GM08714 (cell line): ENCODE measurements around the gene GPD2.
A peak's percentile ranks its signal among the peaks of the same experiment; 100 is the strongest.

Experiments
- H3K4me3 ChIP-seq: fragments of 200-500 bp; sonication (Bioruptor generic); 2 replicates; pipeline ENCODE4 v1.5.1; 2014; ENCODE audit warnings: mild to moderate bottlenecking, low read length, inconsistent platforms
- ZNF274 ChIP-seq: IDR thresholded peaks from 2 replicates; pipeline ENCODE4 v1.6.1; 2012; ENCODE audit warnings: mild to moderate bottlenecking, low read depth, low read length

The GPD2 gene

GRCh38 chr2:156452971-156453370 lies 16.8 kb downstream of the GPD2 start:
- no peak for TF ChIP-seq ZNF274
- no peak overlapping the region for H3K4me3 ChIP-seq

DNA sequence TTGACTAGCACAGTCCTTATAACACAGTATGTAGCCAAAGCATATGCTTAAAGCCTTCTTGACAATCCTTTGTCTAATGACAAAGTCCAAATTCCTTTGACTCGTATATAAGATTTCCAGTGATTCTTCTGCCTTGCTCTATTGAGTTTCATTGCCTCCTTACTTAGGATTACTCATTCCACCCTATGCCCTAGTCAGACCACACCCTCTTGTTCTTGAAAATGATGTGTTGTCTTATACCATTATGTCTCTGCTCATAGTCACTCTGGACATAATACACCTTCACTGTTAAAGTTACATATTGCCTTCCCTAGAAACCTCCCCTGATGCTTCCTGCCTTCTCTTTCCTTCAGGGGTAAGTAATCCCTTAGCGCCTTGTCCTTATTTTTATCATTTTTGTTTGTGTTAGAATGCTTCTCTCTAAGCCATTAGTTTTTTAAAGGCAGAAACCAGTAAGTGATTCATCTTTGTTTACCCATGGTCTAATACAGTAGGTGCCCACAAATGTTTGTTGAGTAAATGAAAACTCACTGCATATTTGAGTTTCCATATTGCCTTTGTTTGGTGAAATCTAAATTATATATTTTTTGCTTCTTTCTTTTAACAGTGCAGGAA lies 19.3 kb downstream of the GPD2 start:
- no peak overlapping the region for H3K4me3 ChIP-seq
- TF ChIP-seq ZNF274: no peak

- H3K4me3 ChIP-seq: no peak overlapping the region; the same call in 1 of the 2 replicates
- TF ChIP-seq ZNF274: no peak
Observed at GRCh38 chr2:156456616-156457015, 20.4 kb downstream of the GPD2 start.

DNA sequence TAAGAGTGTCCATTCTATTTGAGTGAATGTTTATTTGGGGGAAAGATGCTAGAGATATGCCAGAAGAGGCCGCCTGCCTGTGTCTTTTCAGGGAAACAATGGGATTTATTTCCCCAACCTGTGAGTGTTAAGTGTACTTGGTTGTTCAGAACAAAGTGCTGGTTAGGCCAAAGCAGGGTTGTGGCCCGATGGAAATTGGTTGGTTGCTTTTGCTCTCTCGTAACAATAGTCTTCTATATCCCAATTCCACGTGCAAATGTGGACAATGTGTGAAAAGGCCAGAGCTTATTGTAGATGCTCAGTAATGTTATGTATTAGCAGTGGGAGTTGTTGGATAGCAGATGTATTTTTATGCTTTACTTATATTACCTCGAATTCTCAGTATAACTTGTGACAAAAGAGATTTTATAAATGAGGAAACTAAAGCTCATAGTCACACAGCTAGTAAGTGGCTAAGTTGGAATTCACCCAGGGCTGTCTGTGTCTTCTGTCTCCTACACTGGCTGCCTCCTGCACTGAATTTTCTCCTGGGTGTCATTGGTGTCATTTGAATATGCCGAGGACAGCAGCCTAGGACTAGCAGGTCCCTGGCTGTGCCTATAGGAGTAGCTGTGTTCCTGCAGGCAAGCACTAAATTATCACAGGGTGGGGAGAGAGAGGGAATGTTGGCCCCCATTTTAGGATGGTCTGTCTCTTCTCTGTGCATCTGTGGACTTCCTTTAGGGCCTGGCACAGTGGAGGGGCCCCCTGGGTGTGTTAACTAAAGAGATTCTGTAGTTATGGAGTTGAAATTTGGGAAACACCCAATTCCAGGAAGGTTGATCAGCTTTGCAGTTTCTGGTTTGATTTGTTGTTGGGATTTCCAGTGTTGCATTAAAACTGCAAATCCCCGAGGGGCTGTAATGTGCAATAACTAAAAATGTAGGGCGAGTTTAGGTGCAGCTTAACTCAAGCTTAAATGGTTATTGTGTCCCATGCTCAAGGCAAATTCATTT lies 21.6 kb downstream of the GPD2 start:
- TF ChIP-seq ZNF274: no peak
- no peak overlapping the region for H3K4me3 ChIP-seq

- no peak for TF ChIP-seq ZNF274
- H3K4me3 ChIP-seq: no peak overlapping the region
Observed at GRCh38 chr2:156459720-156460119, 23.5 kb downstream of the GPD2 start.

- H3K4me3 ChIP-seq: no peak overlapping the region
- TF ChIP-seq ZNF274: no peak
Observed at GRCh38 chr2:156464106-156464505, 27.9 kb downstream of the GPD2 start.

GRCh38 chr2:156465573-156465972 lies 29.4 kb downstream of the GPD2 start:
- no peak overlapping the region for H3K4me3 ChIP-seq
- no peak for TF ChIP-seq ZNF274

- no peak for TF ChIP-seq ZNF274
- 0 out of 2 replicates have a peak overlapping the region, but pooled peaks have one; percentile 21 for H3K4me3 ChIP-seq
Observed at GRCh38 chr2:156466739-156467405, 30.7 kb downstream of the GPD2 start.

DNA sequence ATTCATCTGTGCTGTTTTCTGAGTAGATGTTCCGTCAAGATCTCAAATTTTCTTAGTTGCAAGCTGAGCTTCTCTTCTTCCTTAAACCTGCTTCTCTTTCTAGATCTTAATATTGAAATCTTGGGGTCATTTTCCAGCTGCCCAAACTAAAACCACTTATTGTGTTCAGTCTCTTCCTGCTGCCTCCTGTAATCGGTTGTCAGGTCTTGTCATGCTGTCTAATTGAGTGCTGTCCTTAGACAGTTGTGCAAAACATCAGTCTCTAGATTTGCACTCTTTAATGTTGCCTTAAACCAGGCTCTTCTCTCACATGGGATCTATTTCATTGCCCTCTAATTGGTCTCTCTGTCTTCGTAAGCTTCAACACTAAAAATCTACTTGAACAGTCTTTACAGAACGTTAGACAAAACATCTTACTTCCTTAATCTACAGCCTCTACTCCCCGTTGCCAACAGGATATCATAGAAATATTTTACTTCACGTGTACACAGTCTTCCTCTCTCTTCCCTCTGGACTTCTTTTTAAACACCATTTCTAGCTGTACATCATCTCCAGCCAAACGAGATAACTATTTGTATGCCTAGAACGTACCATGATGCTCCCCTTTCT lies 34.9 kb downstream of the GPD2 start:
- no peak for TF ChIP-seq ZNF274
- 0 out of 2 replicates have a peak overlapping the region, but pooled peaks have one; percentile 14 for H3K4me3 ChIP-seq

- no peak overlapping the region for H3K4me3 ChIP-seq
Observed at GRCh38 chr2:156471762-156472161, 35.6 kb downstream of the GPD2 start.

DNA sequence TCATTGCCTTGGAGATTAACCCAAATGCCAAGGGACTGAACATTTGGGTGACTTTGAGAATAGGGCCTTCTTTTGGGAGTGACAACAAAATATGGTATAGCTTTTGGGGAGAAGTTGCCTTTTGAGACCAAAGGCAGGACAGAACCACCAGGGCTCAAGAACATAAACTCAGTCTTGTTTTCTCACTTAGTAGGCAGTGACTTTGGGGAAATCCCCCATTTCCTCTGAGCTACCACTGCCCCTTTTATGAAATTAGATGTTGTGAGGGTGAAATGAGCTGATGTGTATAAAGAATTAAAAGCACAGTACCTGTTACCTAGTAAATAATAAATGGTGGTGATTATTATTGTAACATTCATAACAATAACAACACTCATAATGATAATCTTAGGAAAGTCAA lies 36.5 kb downstream of the GPD2 start:
- TF ChIP-seq ZNF274: no peak
- no peak overlapping the region for H3K4me3 ChIP-seq

More at GRCh38 chr2:156471762-156472161, 35.6 kb downstream of the GPD2 start:
- no peak for TF ChIP-seq ZNF274

GRCh38 chr2:156473445-156473844 lies 37.3 kb downstream of the GPD2 start:
- TF ChIP-seq ZNF274: no peak

GRCh38 chr2:156474401-156474800 lies 38.2 kb downstream of the GPD2 start:
- TF ChIP-seq ZNF274: no peak
- H3K4me3 ChIP-seq: no peak overlapping the region

More at GRCh38 chr2:156473445-156473844, 37.3 kb downstream of the GPD2 start:
- no peak overlapping the region for H3K4me3 ChIP-seq

GRCh38 chr2:156476021-156476849 lies 40.1 kb downstream of the GPD2 start:
- H3K4me3 ChIP-seq: no peak overlapping the region
- TF ChIP-seq ZNF274: no peak
